ENCODE measurements around the gene CFAP47.

DNA sequence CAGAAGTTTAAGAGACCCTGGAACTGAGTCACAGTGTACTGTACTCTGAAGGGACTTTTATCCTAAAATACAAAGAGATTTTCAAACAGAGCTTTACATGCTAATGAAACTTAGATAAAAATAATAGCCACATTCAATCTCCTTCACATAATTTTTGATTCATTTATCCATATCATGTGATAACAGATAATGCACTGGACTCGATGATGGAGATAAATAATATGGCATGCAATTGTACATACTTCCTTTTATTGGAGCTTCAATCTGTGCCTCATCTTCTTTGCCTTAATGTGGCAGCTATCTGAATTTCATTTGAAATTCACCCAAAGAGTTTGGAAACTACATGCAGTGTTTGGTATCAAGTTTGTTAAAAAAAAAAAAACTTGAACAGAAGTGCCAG, 390.6 kb downstream of the CFAP47 start:
- TF ChIP-seq ZBTB7A (IDR thresholded peaks at IDR 0.05; ENCODE audit: low read depth) (no peak), EP300 (IDR thresholded peaks at IDR 0.05; ENCODE audit: borderline replicate concordance) (no peak)
